Trophoblast cell (in vitro differentiated cells and primary cell): Measurements from ENCODE around the gene SAP30L.

ENCODE experiments used
- DNase-seq, 2 donors: peaks; one replicate each; pipeline ENCODE4 v3.0.0-alpha.2; 2016
- H2AFZ ChIP-seq: 2 replicates; pipeline ENCODE4 v1.6.1; 2013; ENCODE audit warnings: low read length, moderate library complexity, mild to moderate bottlenecking; ENCODE audit not compliant: insufficient read depth, poor library complexity
- H2AK5ac ChIP-seq: 2 replicates; pipeline ENCODE4 v1.6.1; 2013; ENCODE audit warnings: mild to moderate bottlenecking, low read length
- H2BK120ac ChIP-seq: 2 replicates; pipeline ENCODE4 v1.6.1; 2013; ENCODE audit warnings: low read length, mild to moderate bottlenecking, moderate library complexity; ENCODE audit not compliant: insufficient read depth, poor library complexity
- H2BK12ac ChIP-seq: 2 replicates; pipeline ENCODE4 v1.6.1; 2013; ENCODE audit warnings: mild to moderate bottlenecking, low read length, moderate library complexity
- H2BK5ac ChIP-seq: 2 replicates; pipeline ENCODE4 v1.6.1; 2013; ENCODE audit warnings: low read length, low read depth, moderate library complexity, mild to moderate bottlenecking; ENCODE audit not compliant: poor library complexity
- H3K14ac ChIP-seq: 2 replicates; pipeline ENCODE4 v1.6.1; 2013; ENCODE audit warnings: mild to moderate bottlenecking, low read length
- H3K18ac ChIP-seq: 2 replicates; pipeline ENCODE4 v1.6.1; 2013; ENCODE audit warnings: mild to moderate bottlenecking, low read length
- H3K23ac ChIP-seq: 2 replicates; pipeline ENCODE4 v1.6.1; 2013; ENCODE audit warnings: low read length
- H3K27ac ChIP-seq: 2 replicates; pipeline ENCODE4 v1.5.1; 2013; ENCODE audit warnings: low read depth, mild to moderate bottlenecking, inconsistent platforms, low read length, moderate library complexity
- H3K27me3 ChIP-seq: 2 replicates; pipeline ENCODE4 v1.6.1; 2013; ENCODE audit warnings: inconsistent platforms, mild to moderate bottlenecking, low read length, moderate library complexity; ENCODE audit not compliant: insufficient read depth
- H3K36me3 ChIP-seq, 2 experiments: 1 replicate in 1 of 2; 2 replicates in 1 of 2; pipeline ENCODE4 v1.6.1; 2013; ENCODE audit warnings: low read length in 2 of 2, mild to moderate bottlenecking in 2 of 2, moderate library complexity in 1 of 2; ENCODE audit not compliant: insufficient read depth in 2 of 2, control insufficient read depth in 1 of 2
- H3K4ac ChIP-seq: 2 replicates; pipeline ENCODE4 v1.6.1; 2013; ENCODE audit warnings: low read depth, mild to moderate bottlenecking, low read length, moderate library complexity
- H3K4me1 ChIP-seq, 2 experiments: 1 replicate in 1 of 2; 2 replicates in 1 of 2; pipeline ENCODE4 v1.6.1; 2013; ENCODE audit warnings: low read length in 2 of 2, mild to moderate bottlenecking in 2 of 2, moderate library complexity in 1 of 2; ENCODE audit not compliant: insufficient read depth in 2 of 2, control insufficient read depth in 1 of 2
- H3K4me2 ChIP-seq: 2 replicates; pipeline ENCODE4 v1.6.1; 2013; ENCODE audit warnings: inconsistent platforms, mild to moderate bottlenecking, low read length, moderate library complexity
- H3K4me3 ChIP-seq: 2 replicates; pipeline ENCODE4 v1.5.1; 2013; ENCODE audit warnings: mild to moderate bottlenecking, low read depth, low read length, inconsistent platforms
- H3K79me1 ChIP-seq: one replicate; pipeline ENCODE4 v1.6.1; 2013; ENCODE audit warnings: low read length
- H3K79me2 ChIP-seq: 2 replicates; pipeline ENCODE4 v1.6.1; 2013; ENCODE audit warnings: low read length, mild to moderate bottlenecking; ENCODE audit not compliant: control insufficient read depth, insufficient read depth, poor library complexity
- H3K9ac ChIP-seq: 2 replicates; pipeline ENCODE4 v1.6.1; 2013; ENCODE audit warnings: mild to moderate bottlenecking, low read length
- H3K9me3 ChIP-seq: 2 replicates; pipeline ENCODE4 v1.6.1; 2013; ENCODE audit warnings: low read depth, mild to moderate bottlenecking, control low read depth, inconsistent platforms, low read length; ENCODE audit not compliant: insufficient read depth
- H4K12ac ChIP-seq: 2 replicates; pipeline ENCODE4 v1.6.1; 2013; ENCODE audit warnings: low read depth, mild to moderate bottlenecking, low read length, moderate library complexity
- H4K8ac ChIP-seq: 2 replicates; pipeline ENCODE4 v1.6.1; 2013; ENCODE audit warnings: low read depth, mild to moderate bottlenecking, low read length, moderate library complexity
- H4K91ac ChIP-seq: one replicate; pipeline ENCODE4 v1.6.1; 2013; ENCODE audit warnings: low read depth, mild to moderate bottlenecking, low read length, moderate library complexity
- WGBS: extraction: QIAGEN DNeasy Blood & Tissue Kit; methylation state at CpG from one replicate; pipeline ENCODE4 v1.1.7; 2013; ENCODE audit warnings: missing lambda C conversion rate; ENCODE audit not compliant: insufficient read length, insufficient coverage; ENCODE audit errors: extremely low coverage; 5-methylcytosine and 5-hydroxymethylcytosine counted together

The SAP30L gene

DNA sequence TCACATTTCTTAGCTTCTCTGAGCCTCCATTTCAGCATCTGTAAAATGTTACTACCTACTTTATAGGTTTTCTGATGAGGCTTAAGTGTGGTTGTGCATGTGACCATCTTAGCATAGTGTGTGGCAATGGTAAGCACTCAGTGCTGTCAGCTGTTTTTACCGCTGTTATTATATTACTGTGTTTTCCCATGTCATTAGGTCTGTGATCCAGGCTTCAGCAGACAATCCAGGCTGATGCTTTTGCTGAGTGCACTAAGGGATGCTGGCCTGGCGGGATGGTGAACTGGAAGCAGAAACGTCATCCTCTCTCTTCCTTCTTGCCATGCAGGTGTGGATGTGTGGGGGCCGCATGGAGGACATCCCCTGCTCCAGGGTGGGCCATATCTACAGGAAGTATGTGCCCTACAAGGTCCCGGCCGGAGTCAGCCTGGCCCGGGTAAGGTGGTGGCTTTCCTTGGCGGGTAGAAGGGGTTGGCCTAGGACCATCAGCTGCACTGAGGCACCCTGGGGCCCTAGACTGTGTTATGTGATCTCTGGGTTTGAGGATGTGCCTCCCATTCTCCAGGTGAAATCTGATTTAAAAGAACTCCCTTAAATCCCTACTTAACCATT lies 41.9 kb upstream of the SAP30L start:
- Histone ChIP-seq H3K4me2 (no peak overlapping the region), H3K4me3 (no peak overlapping the region), H3K36me3 (peaks cover 16 to 30% of the 10 kb centered on the region in 2 experiments), H3K14ac (no peak overlapping the region), H2AK5ac (no peak overlapping the region), H2BK12ac (peak overlapping the region; percentile 38), H4K8ac (no peak overlapping the region), H3K9ac (no peak overlapping the region), H3K79me2 (no peaks in the 10 kb centered on the region), H3K4me1 (peaks cover 3 to 8% of the 10 kb centered on the region in 2 experiments), H3K9me3 (no peaks in the 10 kb centered on the region), H2BK5ac (no peak overlapping the region), H2AFZ (no peak overlapping the region), H3K18ac (no peak overlapping the region), H3K27ac (no peak overlapping the region), H4K12ac (no peak overlapping the region), H3K79me1 (peaks cover 3% of the 10 kb centered on the region), H3K23ac (no peak overlapping the region), H2BK120ac (no peak overlapping the region), H3K27me3 (no peaks in the 10 kb centered on the region), H4K91ac (peak overlapping the region; percentile 38), H3K4ac (no peak overlapping the region)
- no peak for DNase-seq
- WGBS: no CpG with 5 or more reads among the region's 8 CpGs

DNA sequence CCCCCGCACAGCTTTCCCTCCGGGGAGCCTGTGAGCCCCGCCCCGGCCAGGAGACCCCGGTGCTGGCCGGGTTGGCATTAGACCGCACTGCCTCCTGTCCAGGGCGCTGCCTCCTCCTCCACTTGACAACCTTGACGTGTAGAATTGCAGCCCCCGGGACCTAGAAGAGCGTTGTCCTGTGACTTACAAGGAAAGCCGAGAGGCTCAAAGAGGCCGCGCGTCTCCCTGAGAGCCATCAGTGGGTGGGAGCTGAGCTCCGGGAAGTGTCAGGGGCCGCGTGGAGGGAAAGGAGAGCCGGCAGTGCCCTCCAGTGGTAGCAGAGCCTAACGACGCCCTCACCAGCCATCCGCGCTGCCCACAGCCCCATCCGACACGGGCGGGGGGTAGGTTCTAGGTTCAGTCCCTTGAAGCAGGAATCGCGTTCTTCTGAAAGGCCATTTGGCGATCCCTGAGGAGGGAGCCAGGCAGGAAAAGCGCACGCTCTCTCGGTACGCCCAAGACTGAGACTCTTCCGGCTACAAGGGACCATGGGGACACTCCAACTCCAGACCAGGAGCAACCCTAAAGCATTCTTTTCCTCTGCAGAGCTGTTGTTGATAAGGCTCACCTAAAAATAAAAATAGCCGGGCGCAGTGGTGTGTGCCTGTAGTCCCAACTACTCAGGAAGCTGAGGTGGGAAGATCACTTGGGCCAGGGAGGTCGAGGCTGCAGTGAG lies 40.6 kb upstream of the SAP30L start:
- peak overlapping the region; percentile 4 for H3K18ac ChIP-seq
- H2AFZ ChIP-seq: no peak overlapping the region
- WGBS: no CpG with 5 or more reads among the region's 37 CpGs
- H2BK5ac ChIP-seq: peak overlapping the region; percentile 33
- peaks cover 18 to 30% of the 10 kb centered on the region in 2 experiments for H3K36me3 ChIP-seq
- H3K4me2 ChIP-seq: peak overlapping the region; percentile 59
- no peaks in the 10 kb centered on the region for H3K9me3 ChIP-seq
- H2AK5ac ChIP-seq: no peak overlapping the region
- H3K4ac ChIP-seq: no peak overlapping the region
- H3K27ac ChIP-seq: no peak overlapping the region
- peak overlapping the region; percentile 59 for H2BK12ac ChIP-seq
- H4K12ac ChIP-seq: no peak overlapping the region
- peak overlapping the region; percentile 28 for H3K9ac ChIP-seq
- peak overlapping the region; percentile 56 for H4K8ac ChIP-seq
- H3K4me3 ChIP-seq: no peak overlapping the region
- H3K27me3 ChIP-seq: no peaks in the 10 kb centered on the region
- peaks cover 3% of the 10 kb centered on the region for H3K79me1 ChIP-seq
- no peak overlapping the region for H3K23ac ChIP-seq
- H4K91ac ChIP-seq: peak overlapping the region; percentile 41
- no peaks in the 10 kb centered on the region for H3K79me2 ChIP-seq
- peak; percentile 67 to 80 for DNase-seq
- no peak overlapping the region for H3K14ac ChIP-seq
- peak overlapping the region; percentile 14 for H2BK120ac ChIP-seq
- peaks cover 3 to 8% of the 10 kb centered on the region in 2 experiments for H3K4me1 ChIP-seq

DNA sequence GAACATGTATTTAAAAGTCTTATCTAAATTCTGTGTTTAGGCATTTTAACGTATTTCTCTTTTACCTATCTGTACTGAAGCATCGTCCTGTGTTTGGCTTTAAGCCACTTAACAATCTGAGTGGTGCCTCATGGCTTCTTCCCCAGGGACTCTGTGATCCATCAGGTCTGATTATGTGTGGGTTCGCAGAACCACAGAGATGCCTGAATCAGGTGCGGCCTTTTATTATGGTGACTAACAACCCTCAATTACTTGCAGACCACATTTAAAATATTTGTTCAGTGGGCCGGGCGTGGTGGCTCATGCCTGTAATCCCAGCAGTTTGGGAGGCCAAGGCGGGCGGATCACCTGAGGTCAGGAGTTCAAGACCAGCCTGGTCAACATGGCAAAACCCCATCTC lies 39.6 kb upstream of the SAP30L start:
- Histone ChIP-seq H3K4me2 (no peak overlapping the region), H3K4ac (no peak overlapping the region), H2BK5ac (no peak overlapping the region), H2AK5ac (no peak overlapping the region), H3K79me1 (peaks cover 3% of the 10 kb centered on the region), H3K79me2 (no peaks in the 10 kb centered on the region), H4K8ac (no peak overlapping the region), H3K9me3 (no peaks in the 10 kb centered on the region), H4K91ac (no peak overlapping the region), H2BK12ac (no peak overlapping the region), H3K36me3 (peaks cover 25 to 33% of the 10 kb centered on the region in 2 experiments), H3K23ac (no peak overlapping the region), H3K18ac (no peak overlapping the region), H3K4me3 (no peak overlapping the region), H2BK120ac (no peak overlapping the region), H3K4me1 (peaks cover 3 to 8% of the 10 kb centered on the region in 2 experiments), H3K9ac (no peak overlapping the region), H3K27me3 (no peaks in the 10 kb centered on the region), H4K12ac (no peak overlapping the region), H3K27ac (no peak overlapping the region), H3K14ac (no peak overlapping the region), H2AFZ (no peak overlapping the region)
- DNase-seq: no peak
- WGBS: no CpG with 5 or more reads among the region's 8 CpGs

DNA sequence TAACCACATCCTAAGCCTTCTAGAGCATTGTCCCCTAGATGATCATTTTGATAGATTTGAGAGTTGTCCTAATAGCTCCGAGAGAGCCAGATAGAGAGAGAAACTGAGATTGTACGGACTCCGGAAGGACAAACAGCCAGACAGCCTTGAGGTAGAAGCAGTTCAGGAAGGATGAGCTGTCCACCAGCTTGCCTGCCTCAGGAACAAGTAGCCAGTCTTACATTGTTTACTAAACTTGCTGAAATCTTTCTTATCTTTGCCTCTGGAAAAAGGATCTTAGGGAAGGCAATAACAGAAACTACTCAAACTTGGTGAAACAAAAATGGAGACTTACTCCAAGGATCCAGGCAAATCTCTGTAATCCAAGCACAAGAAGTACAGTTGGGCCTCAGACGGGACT lies 39.0 kb upstream of the SAP30L start:
- Histone ChIP-seq H2BK120ac (no peak overlapping the region), H3K79me2 (no peaks in the 10 kb centered on the region), H3K9me3 (no peaks in the 10 kb centered on the region), H3K9ac (no peak overlapping the region), H4K8ac (no peak overlapping the region), H3K27me3 (no peaks in the 10 kb centered on the region), H2BK12ac (no peak overlapping the region), H2BK5ac (no peak overlapping the region), H3K4me1 (peaks cover 3 to 8% of the 10 kb centered on the region in 2 experiments), H4K12ac (no peak overlapping the region), H3K18ac (no peak overlapping the region), H2AFZ (no peak overlapping the region), H3K23ac (no peak overlapping the region), H3K4ac (no peak overlapping the region), H2AK5ac (no peak overlapping the region), H3K27ac (no peak overlapping the region), H3K4me3 (no peak overlapping the region), H3K79me1 (peaks cover 3% of the 10 kb centered on the region), H4K91ac (no peak overlapping the region), H3K4me2 (no peak overlapping the region), H3K14ac (no peak overlapping the region), H3K36me3 (peaks cover 30 to 36% of the 10 kb centered on the region in 2 experiments)
- no peak for DNase-seq
- no CpG with 5 or more reads among the region's 4 CpGs for WGBS
